ENCODE data around the gene C16orf87.
A peak's percentile ranks its signal among the peaks of the same experiment; 100 is the strongest.
"Not testable (repeated sequence)": the region's sequence is repeated elsewhere in the genome, so short reads cannot be mapped to it uniquely, and the experiment has no call there.

C16orf87 gene

GRCh38 chr16:46830902-46831647, at the start of gene C16orf87:
Gene C16orf87 (minus strand): TSS chr16:46831180. CDS start chr16:46831149, 31 bp downstream.
- peak; percentile 57; the same call in 1 of the 2 replicates for TF ChIP-seq POLR2A (IDR thresholded peaks at IDR 0.05; ENCODE audit: low read depth, low read length)
- DNase-seq (ENCODE audit: insufficient read length, low spot score), result peak; percentile 91
- peak; percentile 64 for FAIRE-seq

GRCh38 chr16:46875243-46875642, 44.3 kb upstream of the C16orf87 start:
- TF ChIP-seq POLR2A (IDR thresholded peaks at IDR 0.05; ENCODE audit: low read depth, low read length), result no peak
- DNase-seq (ENCODE audit: insufficient read length, low spot score), result no peak
- no peak for FAIRE-seq

GRCh38 chr16:46873201-46873600, 42.2 kb upstream of the C16orf87 start:
- DNase-seq (ENCODE audit: insufficient read length, low spot score) (no peak), FAIRE-seq (no peak)
- TF ChIP-seq POLR2A (IDR thresholded peaks at IDR 0.05; ENCODE audit: low read depth, low read length), result no peak

- FAIRE-seq (no peak), DNase-seq (ENCODE audit: insufficient read length, low spot score) (no peak)
- no peak for TF ChIP-seq POLR2A (IDR thresholded peaks at IDR 0.05; ENCODE audit: low read depth, low read length)
Measured at GRCh38 chr16:46871597-46871996, 40.6 kb upstream of the C16orf87 start.

- FAIRE-seq; DNase-seq (ENCODE audit: insufficient read length, low spot score): not testable (repeated sequence)
Measured at GRCh38 chr16:46868891-46869290, 37.9 kb upstream of the C16orf87 start.

GRCh38 chr16:46867486-46867885, 36.5 kb upstream of the C16orf87 start:
- DNase-seq (ENCODE audit: insufficient read length, low spot score); FAIRE-seq: not testable (repeated sequence)

GRCh38 chr16:46866286-46866685, 35.3 kb upstream of the C16orf87 start:
- FAIRE-seq (no peak), DNase-seq (ENCODE audit: insufficient read length, low spot score) (no peak)
- TF ChIP-seq POLR2A (IDR thresholded peaks at IDR 0.05; ENCODE audit: low read depth, low read length), result no peak

GRCh38 chr16:46862555-46863447, 31.8 kb upstream of the C16orf87 start:
- DNase-seq (ENCODE audit: insufficient read length, low spot score), result no peak
- no peak for FAIRE-seq
- TF ChIP-seq POLR2A (IDR thresholded peaks at IDR 0.05; ENCODE audit: low read depth, low read length), result no peak

GRCh38 chr16:46859719-46860152, 28.8 kb upstream of the C16orf87 start:
- no peak for TF ChIP-seq POLR2A (IDR thresholded peaks at IDR 0.05; ENCODE audit: low read depth, low read length)
- FAIRE-seq, result peak; percentile 88
- peak; percentile 84 for DNase-seq (ENCODE audit: insufficient read length, low spot score)

- FAIRE-seq, result no peak
- DNase-seq (ENCODE audit: insufficient read length, low spot score), result no peak
- no peak for TF ChIP-seq POLR2A (IDR thresholded peaks at IDR 0.05; ENCODE audit: low read depth, low read length)
Measured at GRCh38 chr16:46858151-46858550, 27.2 kb upstream of the C16orf87 start.

GRCh38 chr16:46857368-46857945, 26.5 kb upstream of the C16orf87 start:
- FAIRE-seq (peak; percentile 38), DNase-seq (ENCODE audit: insufficient read length, low spot score) (peak; percentile 55)
- no peak for TF ChIP-seq POLR2A (IDR thresholded peaks at IDR 0.05; ENCODE audit: low read depth, low read length)

- DNase-seq (ENCODE audit: insufficient read length, low spot score), result no peak
- no peak for TF ChIP-seq POLR2A (IDR thresholded peaks at IDR 0.05; ENCODE audit: low read depth, low read length)
- FAIRE-seq, result no peak
Measured at GRCh38 chr16:46855389-46855788, 24.4 kb upstream of the C16orf87 start.

- no peak for DNase-seq (ENCODE audit: insufficient read length, low spot score)
- TF ChIP-seq POLR2A (IDR thresholded peaks at IDR 0.05; ENCODE audit: low read depth, low read length), result no peak
- FAIRE-seq, result no peak
Measured at GRCh38 chr16:46854846-46855245, 23.9 kb upstream of the C16orf87 start.

Data from H54 (cell line).